Measurements from ENCODE around the gene FTSJ3.
"Not testable (repeated sequence)": the region's sequence is repeated elsewhere in the genome, so short reads cannot be mapped to it uniquely, and the experiment has no call there.

FTSJ3 gene

DNA sequence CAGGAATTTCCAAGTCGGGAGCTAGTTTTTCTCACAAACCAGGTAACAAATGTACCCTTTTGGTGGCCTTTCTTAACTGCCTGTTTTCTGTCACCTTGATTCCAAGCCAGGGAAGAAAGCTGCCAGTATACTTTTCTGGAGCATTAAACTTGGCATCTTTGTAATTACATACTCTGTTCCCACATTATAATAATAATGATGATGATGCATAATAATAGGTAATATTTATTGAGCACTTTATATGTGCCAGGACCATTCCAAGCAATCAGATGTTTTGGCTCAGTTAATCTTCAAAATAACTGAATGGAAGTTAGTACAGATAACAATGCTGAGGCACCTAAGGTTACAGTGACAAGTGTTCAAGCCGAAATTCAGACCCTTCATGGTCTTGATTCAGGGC is 11.3 kb downstream of the FTSJ3 start:
- no peaks in the 10 kb centered on the region for H3K27me3 ChIP-seq (ENCODE audit: insufficient read depth, low read length)
- no peak overlapping the region for H2AFZ ChIP-seq (ENCODE audit: low read length, unreplicated experiment)
- H3K79me2 ChIP-seq (ENCODE audit: control insufficient read depth, insufficient read depth, low read length, unreplicated experiment), result peaks cover 4% of the 10 kb centered on the region
- H3K27ac ChIP-seq (ENCODE audit: low read depth, low read length), result 0 out of 2 replicates have a peak overlapping the region, but pooled peaks have one; percentile 5
- no peaks in the 10 kb centered on the region for H3K4me1 ChIP-seq (ENCODE audit: control insufficient read depth, insufficient read depth, low read length, unreplicated experiment)
- no peak overlapping the region for H3K4me3 ChIP-seq (ENCODE audit: low read depth, low read length)
- H3K36me3 ChIP-seq (ENCODE audit: insufficient read depth, low read length), result peaks cover 66% of the 10 kb centered on the region

DNA sequence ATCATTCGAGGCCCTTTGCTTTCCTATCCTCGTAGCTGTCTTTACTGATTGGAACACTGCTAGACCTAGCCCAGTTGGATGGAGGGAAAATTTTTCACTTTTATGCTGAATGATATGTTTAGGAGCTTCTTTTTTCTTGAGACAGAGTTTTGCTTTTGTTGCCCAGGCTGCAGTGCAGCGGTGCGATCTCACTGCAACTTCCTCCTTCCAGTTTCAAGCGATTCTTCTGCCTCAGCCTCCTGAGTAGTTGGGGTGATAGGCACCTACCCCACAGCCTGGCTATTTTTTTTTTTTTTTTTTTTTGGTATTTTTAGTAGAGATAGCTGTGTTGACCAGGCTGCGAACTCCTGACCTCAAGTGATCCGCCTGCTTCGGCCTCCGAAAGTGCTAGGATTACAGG is 17.5 kb downstream of the FTSJ3 start:
- Histone ChIP-seq H3K79me2 (ENCODE audit: control insufficient read depth, insufficient read depth, low read length, unreplicated experiment) (no peaks in the 10 kb centered on the region), H3K27me3 (ENCODE audit: insufficient read depth, low read length) (no peaks in the 10 kb centered on the region), H3K27ac (ENCODE audit: low read depth, low read length) (no peak overlapping the region), H2AFZ (ENCODE audit: low read length, unreplicated experiment) (no peak overlapping the region), H3K36me3 (ENCODE audit: insufficient read depth, low read length) (peaks cover 51% of the 10 kb centered on the region), H3K4me1 (ENCODE audit: control insufficient read depth, insufficient read depth, low read length, unreplicated experiment) (peaks cover 5% of the 10 kb centered on the region), H3K4me3 (ENCODE audit: low read depth, low read length) (no peak overlapping the region)

- H3K79me2 ChIP-seq (ENCODE audit: control insufficient read depth, insufficient read depth, low read length, unreplicated experiment), result peaks cover 4% of the 10 kb centered on the region
- H2AFZ ChIP-seq (ENCODE audit: low read length, unreplicated experiment), result no peak overlapping the region
- peaks cover 49% of the 10 kb centered on the region for H3K36me3 ChIP-seq (ENCODE audit: insufficient read depth, low read length)
- no peak overlapping the region for H3K4me3 ChIP-seq (ENCODE audit: low read depth, low read length)
- H3K27ac ChIP-seq (ENCODE audit: low read depth, low read length), result no peak overlapping the region
- H3K27me3 ChIP-seq (ENCODE audit: insufficient read depth, low read length), result no peaks in the 10 kb centered on the region
- H3K4me1 ChIP-seq (ENCODE audit: control insufficient read depth, insufficient read depth, low read length, unreplicated experiment), result peaks cover 5% of the 10 kb centered on the region
Measured at GRCh38 chr17:63805591-63805990, 21.9 kb downstream of the FTSJ3 start.

- H3K27ac ChIP-seq (ENCODE audit: low read depth, low read length), result 0 out of 2 replicates have a peak overlapping the region, but pooled peaks have one; percentile 11
- no peak overlapping the region for H2AFZ ChIP-seq (ENCODE audit: low read length, unreplicated experiment)
- H3K79me2 ChIP-seq (ENCODE audit: control insufficient read depth, insufficient read depth, low read length, unreplicated experiment), result peaks cover 7% of the 10 kb centered on the region
- peaks cover 5% of the 10 kb centered on the region for H3K4me1 ChIP-seq (ENCODE audit: control insufficient read depth, insufficient read depth, low read length, unreplicated experiment)
- H3K36me3 ChIP-seq (ENCODE audit: insufficient read depth, low read length), result peaks cover 55% of the 10 kb centered on the region
- H3K4me3 ChIP-seq (ENCODE audit: low read depth, low read length), result no peak overlapping the region
- no peaks in the 10 kb centered on the region for H3K27me3 ChIP-seq (ENCODE audit: insufficient read depth, low read length)
Measured at GRCh38 chr17:63804328-63804727, 23.1 kb downstream of the FTSJ3 start.

GRCh38 chr17:63800783-63801182 is 26.7 kb downstream of the FTSJ3 start:
- Histone ChIP-seq H3K4me1 (ENCODE audit: control insufficient read depth, insufficient read depth, low read length, unreplicated experiment) (peaks cover 4% of the 10 kb centered on the region), H3K27ac (ENCODE audit: low read depth, low read length) (no peak overlapping the region), H3K27me3 (ENCODE audit: insufficient read depth, low read length) (no peaks in the 10 kb centered on the region), H3K36me3 (ENCODE audit: insufficient read depth, low read length) (peaks cover 55% of the 10 kb centered on the region), H2AFZ (ENCODE audit: low read length, unreplicated experiment) (no peak overlapping the region), H3K4me3 (ENCODE audit: low read depth, low read length) (no peak overlapping the region), H3K79me2 (ENCODE audit: control insufficient read depth, insufficient read depth, low read length, unreplicated experiment) (peaks cover 13% of the 10 kb centered on the region)

GRCh38 chr17:63798572-63799106 is 28.8 kb downstream of the FTSJ3 start:
- Histone ChIP-seq H3K27ac (ENCODE audit: low read depth, low read length) (no peak overlapping the region), H3K79me2 (ENCODE audit: control insufficient read depth, insufficient read depth, low read length, unreplicated experiment) (peaks cover 27% of the 10 kb centered on the region), H2AFZ (ENCODE audit: low read length, unreplicated experiment) (no peak overlapping the region), H3K4me1 (ENCODE audit: control insufficient read depth, insufficient read depth, low read length, unreplicated experiment) (no peaks in the 10 kb centered on the region), H3K27me3 (ENCODE audit: insufficient read depth, low read length) (no peaks in the 10 kb centered on the region), H3K4me3 (ENCODE audit: low read depth, low read length) (no peak overlapping the region), H3K36me3 (ENCODE audit: insufficient read depth, low read length) (peaks cover 68% of the 10 kb centered on the region)

DNA sequence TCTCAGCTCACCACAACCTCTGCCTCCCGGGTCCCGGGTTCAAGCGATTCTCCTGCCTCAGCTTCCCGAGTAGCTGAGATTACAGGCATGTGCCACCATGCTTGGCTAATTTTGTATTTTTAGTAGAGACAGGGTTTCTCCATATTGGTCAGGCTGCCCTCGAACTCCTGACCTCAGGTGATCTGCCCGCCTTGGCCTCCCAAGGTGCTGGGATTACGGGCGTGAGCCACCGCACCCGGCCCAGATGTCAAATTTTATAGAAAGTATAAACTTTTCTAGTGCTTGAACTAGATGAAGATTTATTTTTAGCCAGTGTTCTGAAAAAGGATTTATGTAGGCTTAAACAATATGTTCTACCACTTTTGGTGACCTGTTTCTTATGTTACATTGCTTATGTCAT is 31.1 kb downstream of the FTSJ3 start:
- H3K27me3 ChIP-seq (ENCODE audit: insufficient read depth, low read length); H3K27ac ChIP-seq (ENCODE audit: low read depth, low read length); H2AFZ ChIP-seq (ENCODE audit: low read length, unreplicated experiment); H3K4me1 ChIP-seq (ENCODE audit: control insufficient read depth, insufficient read depth, low read length, unreplicated experiment); H3K4me3 ChIP-seq (ENCODE audit: low read depth, low read length): not testable (repeated sequence)
- H3K79me2 ChIP-seq (ENCODE audit: control insufficient read depth, insufficient read depth, low read length, unreplicated experiment), result peaks cover 27% of the 10 kb centered on the region
- peaks cover 65% of the 10 kb centered on the region for H3K36me3 ChIP-seq (ENCODE audit: insufficient read depth, low read length)

DNA sequence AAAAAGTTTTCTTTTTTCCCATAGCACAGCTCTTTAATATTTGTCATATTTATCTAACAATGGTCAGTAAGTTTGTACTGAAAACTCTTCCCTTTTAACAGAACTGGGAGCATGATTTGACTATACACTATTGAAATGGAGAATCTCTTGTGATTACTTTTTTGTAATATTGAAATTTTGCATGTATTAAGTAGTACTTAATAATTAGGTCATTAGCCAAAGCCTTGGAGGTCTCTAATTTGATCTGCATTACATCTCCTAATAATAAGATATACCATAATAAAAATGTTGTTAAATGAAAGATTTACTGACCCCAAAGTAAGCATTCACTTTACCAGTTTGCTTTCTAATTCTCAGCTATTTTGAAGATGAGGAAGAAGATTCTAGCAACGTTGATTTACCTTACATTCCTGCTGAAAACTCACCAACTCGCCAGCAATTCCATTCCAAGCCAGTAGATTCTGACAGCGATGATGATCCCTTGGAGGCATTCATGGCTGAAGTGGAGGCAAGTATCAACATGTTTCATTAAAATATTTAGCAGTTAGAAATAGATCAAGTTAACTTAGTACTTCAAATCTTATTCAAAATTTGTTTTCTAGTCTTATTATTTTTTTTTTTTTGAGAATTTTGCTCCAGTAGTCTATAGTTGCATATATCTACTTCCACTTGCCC is 35.3 kb downstream of the FTSJ3 start:
- peaks cover 36% of the 10 kb centered on the region for H3K36me3 ChIP-seq (ENCODE audit: insufficient read depth, low read length)
- H3K79me2 ChIP-seq (ENCODE audit: control insufficient read depth, insufficient read depth, low read length, unreplicated experiment), result peaks cover 33% of the 10 kb centered on the region
- no peaks in the 10 kb centered on the region for H3K4me1 ChIP-seq (ENCODE audit: control insufficient read depth, insufficient read depth, low read length, unreplicated experiment)
- no peak overlapping the region for H2AFZ ChIP-seq (ENCODE audit: low read length, unreplicated experiment)
- no peak overlapping the region for H3K4me3 ChIP-seq (ENCODE audit: low read depth, low read length)
- no peak overlapping the region for H3K27ac ChIP-seq (ENCODE audit: low read depth, low read length)
- no peaks in the 10 kb centered on the region for H3K27me3 ChIP-seq (ENCODE audit: insufficient read depth, low read length)

DNA sequence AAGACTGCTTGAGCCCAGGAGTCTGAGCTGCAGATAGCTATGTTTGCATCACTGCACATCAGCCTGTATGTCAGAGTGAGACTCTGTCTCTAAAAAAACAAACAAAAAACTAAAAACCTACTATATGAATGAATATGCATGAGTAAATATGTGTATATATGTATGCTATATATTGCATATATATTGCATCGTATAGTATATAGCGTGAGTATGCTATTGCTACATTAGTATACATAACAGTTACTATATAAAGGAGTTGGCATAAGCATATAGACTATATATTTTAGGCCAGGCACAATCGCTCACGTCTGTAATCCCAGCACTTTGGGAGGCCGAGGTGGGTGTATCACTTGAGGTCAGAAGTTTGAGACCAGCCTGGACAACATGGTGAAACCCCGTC is 37.4 kb downstream of the FTSJ3 start:
- H2AFZ ChIP-seq (ENCODE audit: low read length, unreplicated experiment), result no peak overlapping the region
- no peak overlapping the region for H3K27ac ChIP-seq (ENCODE audit: low read depth, low read length)
- H3K36me3 ChIP-seq (ENCODE audit: insufficient read depth, low read length), result peaks cover 26% of the 10 kb centered on the region
- H3K4me1 ChIP-seq (ENCODE audit: control insufficient read depth, insufficient read depth, low read length, unreplicated experiment), result peaks cover 14% of the 10 kb centered on the region
- no peak overlapping the region for H3K4me3 ChIP-seq (ENCODE audit: low read depth, low read length)
- H3K27me3 ChIP-seq (ENCODE audit: insufficient read depth, low read length), result no peaks in the 10 kb centered on the region
- H3K79me2 ChIP-seq (ENCODE audit: control insufficient read depth, insufficient read depth, low read length, unreplicated experiment), result peaks cover 43% of the 10 kb centered on the region

DNA sequence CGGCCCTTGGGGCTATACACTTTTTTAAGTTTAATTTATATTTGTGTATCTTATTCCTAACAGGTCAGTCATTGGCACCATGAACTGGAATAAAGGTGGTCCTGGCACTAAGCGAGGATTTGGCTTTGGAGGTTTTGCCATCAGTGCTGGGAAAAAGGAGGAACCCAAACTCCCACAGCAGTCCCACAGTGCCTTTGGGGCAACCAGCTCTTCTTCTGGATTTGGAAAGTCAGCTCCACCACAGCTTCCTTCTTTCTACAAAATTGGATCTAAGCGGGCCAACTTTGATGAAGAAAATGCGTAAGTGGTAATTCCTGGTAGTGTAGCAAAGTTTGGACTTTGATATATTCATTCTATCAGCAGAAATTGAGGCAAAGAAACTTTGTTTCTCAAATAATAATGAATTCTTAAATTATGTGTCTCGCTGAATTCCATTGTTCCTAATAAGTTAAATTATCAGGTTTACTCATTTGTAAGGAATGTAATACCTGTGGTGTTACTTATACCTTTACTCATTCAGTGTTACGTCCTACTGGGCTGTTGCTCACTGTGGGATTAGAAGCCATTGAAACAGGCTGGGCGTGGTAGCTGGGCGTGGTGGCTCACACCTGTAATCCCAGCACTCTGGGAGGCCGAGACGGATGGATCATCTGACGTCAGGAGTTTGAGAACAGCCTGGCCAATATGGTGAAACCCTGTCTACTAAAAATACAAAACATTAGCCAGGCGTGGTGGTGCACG is 40.3 kb downstream of the FTSJ3 start:
- peaks cover 18% of the 10 kb centered on the region for H3K36me3 ChIP-seq (ENCODE audit: insufficient read depth, low read length)
- H3K27me3 ChIP-seq (ENCODE audit: insufficient read depth, low read length), result no peaks in the 10 kb centered on the region
- no peak overlapping the region for H3K4me3 ChIP-seq (ENCODE audit: low read depth, low read length)
- H3K27ac ChIP-seq (ENCODE audit: low read depth, low read length), result no peak overlapping the region
- H2AFZ ChIP-seq (ENCODE audit: low read length, unreplicated experiment), result no peak overlapping the region
- H3K4me1 ChIP-seq (ENCODE audit: control insufficient read depth, insufficient read depth, low read length, unreplicated experiment), result peaks cover 33% of the 10 kb centered on the region
- peaks cover 63% of the 10 kb centered on the region for H3K79me2 ChIP-seq (ENCODE audit: control insufficient read depth, insufficient read depth, low read length, unreplicated experiment)

- Histone ChIP-seq H3K36me3 (ENCODE audit: insufficient read depth, low read length) (peaks cover 12% of the 10 kb centered on the region; the same call in 1 of the 2 replicates), H3K4me3 (ENCODE audit: low read depth, low read length) (no peak overlapping the region), H2AFZ (ENCODE audit: low read length, unreplicated experiment) (no peak overlapping the region), H3K79me2 (ENCODE audit: control insufficient read depth, insufficient read depth, low read length, unreplicated experiment) (peaks cover 69% of the 10 kb centered on the region), H3K27ac (ENCODE audit: low read depth, low read length) (0 out of 2 replicates have a peak overlapping the region, but pooled peaks have one; percentile 26), H3K4me1 (ENCODE audit: control insufficient read depth, insufficient read depth, low read length, unreplicated experiment) (peaks cover 33% of the 10 kb centered on the region), H3K27me3 (ENCODE audit: insufficient read depth, low read length) (no peaks in the 10 kb centered on the region)
Measured at GRCh38 chr17:63786117-63786516, 41.3 kb downstream of the FTSJ3 start.
